Stomach (tissue), 9 donors: ENCODE measurements around the gene KLHL30. TPM values are rescaled to one million over a fixed set of nuclear protein-coding genes. Genes with fewer than 3 reads are reported as not detected.

ENCODE experiments used
- DNase-seq, 2 donors: peaks; one replicate each; pipeline versions ENCODE4 v3.0.0 to v3.0.0-alpha.2; 2013 to 2019
- H3K27ac ChIP-seq, 5 donors: fragments of 200-600 bp in 4 of 5; sonication (generic) in 4 of 5; one replicate each; pipeline ENCODE4 v1.5.1; 2013 to 2019; ENCODE audit warnings: mild to moderate bottlenecking in 1 of 5, moderate library complexity in 1 of 5
- H3K27me3 ChIP-seq, 3 donors: fragments of 200-600 bp; sonication (generic); one replicate each; pipeline ENCODE4 v1.5.1; 2017 to 2019; ENCODE audit warnings: mixed run types in 1 of 3
- H3K36me3 ChIP-seq, 4 donors: fragments of 200-600 bp; sonication (generic); 1 replicate in 3 of 4; 2 replicates in 1 of 4; pipeline ENCODE4 v1.5.1; 2016 to 2019
- H3K4me1 ChIP-seq, 4 donors: fragments of 200-600 bp; sonication (generic); one replicate each; pipeline ENCODE4 v1.5.1; 2016 to 2019
- H3K4me3 ChIP-seq, 4 donors: fragments of 200-600 bp; sonication (generic) in 3 of 4; one replicate each; pipeline ENCODE4 v1.5.1; 2016 to 2019; ENCODE audit warnings: mild to moderate bottlenecking in 1 of 4
- H3K9me3 ChIP-seq, 4 donors: fragments of 200-600 bp; sonication (generic); one replicate each; pipeline ENCODE4 v1.5.1; 2016 to 2019
- EP300 ChIP-seq: sonication (generic); formaldehyde crosslinking; IDR thresholded peaks from one replicate; pipeline ENCODE4 v1.6.1; 2017; ENCODE audit warnings: antibody characterized with exemption
- POLR2A ChIP-seq, 4 donors: fragments of 450-650 bp; IDR thresholded peaks; one replicate each; pipeline ENCODE4 v1.6.1; 2016; ENCODE audit warnings: antibody characterized with exemption in 4 of 4, control low read depth in 2 of 4, mild to moderate bottlenecking in 1 of 4, moderate library complexity in 1 of 4
- POLR2AphosphoS5 ChIP-seq, 3 donors: sonication (generic); formaldehyde crosslinking; IDR thresholded peaks; one replicate each; pipeline ENCODE4 v1.6.1; 2016; ENCODE audit warnings: antibody characterized with exemption in 3 of 3
- WGBS, 5 donors: extraction: QIAGEN DNeasy Blood & Tissue Kit in 3 of 5; methylation state at CpG; one replicate each; pipeline versions ENCODE4 v1.1.5 to v1.1.7; 2013 to 2018; 5-methylcytosine and 5-hydroxymethylcytosine counted together
- intact Hi-C: fragments of 100-400 bp; cut with DNase I; formaldehyde crosslinking; loops from one replicate; pipeline ENCODE4 v1.15.1; 2023; ENCODE audit warnings: low total_unique reads
- polyA plus RNA-seq, 3 donors: library from polyadenylated mRNA; stranded (reverse); fragments of 200-250 nt; gene quantifications; one replicate each; pipeline ENCODE4 v1.2.3, GENCODE V29; 2013
- total RNA-seq, 5 donors: library from RNA; depleted of rRNA; stranded (reverse); fragments of >200 nt; gene quantifications; one replicate each; pipeline versions ENCODE4 v1.1.0 to v1.2.3, GENCODE V29; 2014 to 2016
- TF ChIP-seq, protein P1 (sequence below), 7 experiments: fragments of 450-650 bp in 4 of 7; fragments of 200-600 bp in 3 of 7; sonication (generic) in 3 of 7; IDR thresholded peaks; one replicate each; pipeline ENCODE4 v1.5.1; 2016 to 2019; ENCODE audit warnings: antibody characterized with exemption in 7 of 7, control low read depth in 2 of 7, mild to moderate bottlenecking in 1 of 7
- donor health status: healthy with polysubstance abuse.
- donor health status: Bipolar disorder and iron deficiency.
- donor health status: healthy.

The KLHL30 gene
- total and polyA plus RNA-seq, 8 donors = 0.06 to 1.7 (median 0.37) TPM; not detected in 2

- Histone ChIP-seq H3K4me3 (no peak overlapping the region), H3K36me3 (peaks cover 0 to 8% (median 5%) of the 10 kb centered on the region in 4 donors), H3K27me3 (no peaks in the 10 kb centered on the region), H3K27ac (no peak overlapping the region), H3K4me1 (peaks cover 0 to 19% (median 2%) of the 10 kb centered on the region in 4 donors), H3K9me3 (no peaks in the 10 kb centered on the region)
- TF ChIP-seq, protein P1, sequence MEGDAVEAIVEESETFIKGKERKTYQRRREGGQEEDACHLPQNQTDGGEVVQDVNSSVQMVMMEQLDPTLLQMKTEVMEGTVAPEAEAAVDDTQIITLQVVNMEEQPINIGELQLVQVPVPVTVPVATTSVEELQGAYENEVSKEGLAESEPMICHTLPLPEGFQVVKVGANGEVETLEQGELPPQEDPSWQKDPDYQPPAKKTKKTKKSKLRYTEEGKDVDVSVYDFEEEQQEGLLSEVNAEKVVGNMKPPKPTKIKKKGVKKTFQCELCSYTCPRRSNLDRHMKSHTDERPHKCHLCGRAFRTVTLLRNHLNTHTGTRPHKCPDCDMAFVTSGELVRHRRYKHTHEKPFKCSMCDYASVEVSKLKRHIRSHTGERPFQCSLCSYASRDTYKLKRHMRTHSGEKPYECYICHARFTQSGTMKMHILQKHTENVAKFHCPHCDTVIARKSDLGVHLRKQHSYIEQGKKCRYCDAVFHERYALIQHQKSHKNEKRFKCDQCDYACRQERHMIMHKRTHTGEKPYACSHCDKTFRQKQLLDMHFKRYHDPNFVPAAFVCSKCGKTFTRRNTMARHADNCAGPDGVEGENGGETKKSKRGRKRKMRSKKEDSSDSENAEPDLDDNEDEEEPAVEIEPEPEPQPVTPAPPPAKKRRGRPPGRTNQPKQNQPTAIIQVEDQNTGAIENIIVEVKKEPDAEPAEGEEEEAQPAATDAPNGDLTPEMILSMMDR (IDR thresholded peaks at IDR 0.05) = no peak
- TF ChIP-seq POLR2A (IDR thresholded peaks at IDR 0.05) (no peak), EP300 (no peak), POLR2AphosphoS5 (IDR thresholded peaks at IDR 0.05) (no peak)
- intact Hi-C loops = no loop called here
- 75 to 86% (median 80%) methylated on average over 13 to 22 of the region's 22 CpGs for WGBS, 5 donors
- DNase-seq = peak; percentile 23 to 29
Observed at GRCh38 chr2:238096311-238097011, 42.0 kb upstream of the KLHL30 start.

- H3K4me3 ChIP-seq = no peak overlapping the region
- no peaks in the 10 kb centered on the region for H3K27me3 ChIP-seq
- peaks cover 0 to 19% (median 2%) of the 10 kb centered on the region in 4 donors for H3K4me1 ChIP-seq
- 85 to 89% (median 85%) methylated on average over 15 to 19 of the region's 19 CpGs for WGBS, 5 donors
- no peak for TF ChIP-seq EP300
- no peak for TF ChIP-seq POLR2A (IDR thresholded peaks at IDR 0.05)
- TF ChIP-seq POLR2AphosphoS5 (IDR thresholded peaks at IDR 0.05) = no peak
- TF ChIP-seq, protein P1 (IDR thresholded peaks at IDR 0.05) = no peak
- H3K27ac ChIP-seq = no peak overlapping the region
- H3K36me3 ChIP-seq = peaks cover 0 to 6% (median 2%) of the 10 kb centered on the region in 4 donors
- intact Hi-C loops = no loop called here
- DNase-seq = peak in 1 of 2 donors; percentile 21
- H3K9me3 ChIP-seq = no peaks in the 10 kb centered on the region
Observed at GRCh38 chr2:238097201-238097987, 41.1 kb upstream of the KLHL30 start.

GRCh38 chr2:238097988-238098871 is 40.2 kb upstream of the KLHL30 start:
- peak; percentile 56 to 69 for DNase-seq
- no peak overlapping the region for H3K4me3 ChIP-seq
- no peaks in the 10 kb centered on the region for H3K27me3 ChIP-seq
- peaks cover 0 to 6% (median 2%) of the 10 kb centered on the region in 4 donors for H3K36me3 ChIP-seq
- H3K27ac ChIP-seq = peak overlapping the region in 4 of 5 donors; percentile 8 to 64 (median 18)
- no peaks in the 10 kb centered on the region for H3K9me3 ChIP-seq
- peaks cover 0 to 19% (median 2%) of the 10 kb centered on the region in 4 donors for H3K4me1 ChIP-seq
- intact Hi-C loops = no loop called here
- TF ChIP-seq EP300 (no peak), POLR2A (IDR thresholded peaks at IDR 0.05) (no peak), POLR2AphosphoS5 (IDR thresholded peaks at IDR 0.05) (peak in 1 of 3 donors; percentile 54)
- TF ChIP-seq, protein P1 (IDR thresholded peaks at IDR 0.05) = no peak
- 56 to 80% (median 68%) methylated on average over 19 to 37 of the region's 37 CpGs for whole genome bisulfite sequencing, 5 donors
